MM.1S (cell line): Measurements from ENCODE around the gene NYAP1.

Source experiments
- DNase-seq: peaks from one replicate; pipeline ENCODE4 v3.0.0-alpha.2; 2015
- H2AFZ ChIP-seq: fragments of 300-600 bp; sonication (generic); 2 replicates; pipeline ENCODE4 v1.6.0; 2016; ENCODE audit warnings: antibody characterized with exemption, low read length
- H3F3A ChIP-seq: fragments of 300-600 bp; sonication (generic); 2 replicates; pipeline ENCODE4 v1.6.1; 2016; ENCODE audit warnings: mild to moderate bottlenecking, antibody characterized with exemption, low read length, moderate library complexity, mixed read lengths; ENCODE audit not compliant: insufficient read depth
- H3K27ac ChIP-seq: fragments of 300-600 bp; sonication (generic); 2 replicates; pipeline ENCODE4 v1.5.1; 2016; ENCODE audit warnings: mild to moderate bottlenecking, low read length
- H3K27me3 ChIP-seq: fragments of 300-600 bp; sonication (generic); replicated peaks from 2 replicates; pipeline ENCODE4 v1.6.0; 2016; ENCODE audit warnings: low read length; ENCODE audit not compliant: insufficient read depth
- H3K36me3 ChIP-seq: fragments of 300-600 bp; sonication (generic); replicated peaks from 2 replicates; pipeline ENCODE4 v1.6.1; 2016; ENCODE audit warnings: mild to moderate bottlenecking, low read length, mixed read lengths; ENCODE audit not compliant: insufficient read depth
- H3K4me1 ChIP-seq: fragments of 300-600 bp; sonication (generic); 2 replicates; pipeline ENCODE4 v1.6.1; 2016; ENCODE audit warnings: low read length, mixed read lengths
- H3K4me2 ChIP-seq: fragments of 300-600 bp; sonication (generic); 2 replicates; pipeline ENCODE4 v1.6.0; 2016; ENCODE audit warnings: low read depth, low read length
- H3K4me3 ChIP-seq: fragments of 300-600 bp; sonication (generic); 2 replicates; pipeline ENCODE4 v1.5.1; 2016; ENCODE audit warnings: low read length, mixed read lengths
- H3K79me2 ChIP-seq: fragments of 300-600 bp; sonication (generic); 2 replicates; pipeline ENCODE4 v1.6.1; 2016; ENCODE audit warnings: mixed run types, low read length, mixed read lengths
- H3K9ac ChIP-seq: fragments of 300-600 bp; sonication (generic); 2 replicates; pipeline ENCODE4 v1.6.1; 2016; ENCODE audit warnings: low read length, mixed read lengths
- H3K9me2 ChIP-seq: fragments of 300-600 bp; sonication (generic); replicated peaks from 2 replicates; pipeline ENCODE4 v1.6.1; 2016; ENCODE audit warnings: mild to moderate bottlenecking, low read length, mixed read lengths; ENCODE audit not compliant: insufficient read depth
- H3K9me3 ChIP-seq: fragments of 300-600 bp; sonication (generic); replicated peaks from 2 replicates; pipeline ENCODE4 v1.6.1; 2016; ENCODE audit warnings: mild to moderate bottlenecking, low read length, mixed read lengths; ENCODE audit not compliant: insufficient read depth
- H4K20me1 ChIP-seq: fragments of 300-600 bp; sonication (generic); 2 replicates; pipeline ENCODE4 v1.6.1; 2016; ENCODE audit warnings: mild to moderate bottlenecking, low read length, moderate library complexity, mixed read lengths; ENCODE audit not compliant: insufficient read depth
- CTCF ChIP-seq: fragments of 300-600 bp; sonication (generic); IDR thresholded peaks from 2 replicates; pipeline ENCODE4 v1.5.1; 2016; ENCODE audit warnings: antibody characterized with exemption, low read length, mixed read lengths
- EZH2 ChIP-seq: fragments of 300-600 bp; sonication (generic); optimal IDR thresholded peaks from 2 replicates; pipeline ENCODE3; 2017; ENCODE audit warnings: low read depth, mild to moderate bottlenecking, antibody characterized with exemption, low read length, mixed read lengths
- EZH2phosphoT487 ChIP-seq: fragments of 300-600 bp; sonication (generic); IDR thresholded peaks from 2 replicates; pipeline ENCODE4 v1.6.1; 2018; ENCODE audit warnings: antibody characterized with exemption, low read length

NYAP1 gene

GRCh38 chr7:100490483-100491191 is 6.9 kb downstream of the NYAP1 start:
- Histone ChIP-seq H4K20me1 (no peaks in the 10 kb centered on the region), H3K4me2 (no peak overlapping the region), H3K9me2 (no peaks in the 10 kb centered on the region), H3K9ac (no peak overlapping the region), H3K27ac (no peak overlapping the region), H2AFZ (no peak overlapping the region), H3K36me3 (no peaks in the 10 kb centered on the region), H3K79me2 (no peaks in the 10 kb centered on the region), H3K4me3 (no peak overlapping the region), H3K27me3 (peaks cover 83% of the 10 kb centered on the region), H3K9me3 (no peaks in the 10 kb centered on the region), H3K4me1 (no peaks in the 10 kb centered on the region), H3F3A (no peaks in the 10 kb centered on the region)
- no peak for TF ChIP-seq EZH2
- no peak for TF ChIP-seq EZH2phosphoT487
- no peak for DNase-seq

GRCh38 chr7:100491192-100491578 is 7.5 kb downstream of the NYAP1 start:
- Histone ChIP-seq H4K20me1 (no peaks in the 10 kb centered on the region), H3K79me2 (no peaks in the 10 kb centered on the region), H3K4me1 (no peaks in the 10 kb centered on the region), H3K4me2 (no peak overlapping the region), H3F3A (no peaks in the 10 kb centered on the region), H3K9me3 (no peaks in the 10 kb centered on the region), H2AFZ (no peak overlapping the region), H3K36me3 (no peaks in the 10 kb centered on the region), H3K9me2 (no peaks in the 10 kb centered on the region), H3K27ac (no peak overlapping the region), H3K27me3 (peaks cover 78% of the 10 kb centered on the region), H3K4me3 (no peak overlapping the region), H3K9ac (no peak overlapping the region)
- DNase-seq, result no peak
- TF ChIP-seq CTCF, result no peak
- no peak for TF ChIP-seq EZH2
- TF ChIP-seq EZH2phosphoT487, result no peak

- Histone ChIP-seq H3K9ac (no peak overlapping the region), H2AFZ (peak overlapping the region; percentile 70; the same call in 1 of the 2 replicates), H3K27ac (no peak overlapping the region)
Observed at GRCh38 chr7:100492738-100493475, 9.2 kb downstream of the NYAP1 start.

More at GRCh38 chr7:100492738-100493475, 9.2 kb downstream of the NYAP1 start:
- Histone ChIP-seq H3K4me1 (no peaks in the 10 kb centered on the region), H3K4me3 (peak overlapping the region; percentile 25; the same call in 1 of the 2 replicates), H3K9me2 (no peaks in the 10 kb centered on the region), H3K9me3 (no peaks in the 10 kb centered on the region), H3K4me2 (peak overlapping the region; percentile 89), H4K20me1 (no peaks in the 10 kb centered on the region), H3K27me3 (peaks cover 62% of the 10 kb centered on the region), H3F3A (no peaks in the 10 kb centered on the region), H3K79me2 (no peaks in the 10 kb centered on the region), H3K36me3 (no peaks in the 10 kb centered on the region)
- TF ChIP-seq EZH2 (no peak), CTCF (no peak), EZH2phosphoT487 (no peak)
- no peak for DNase-seq
